ENCODE results near the gene ASB11. TPM values are rescaled to one million over a fixed set of nuclear protein-coding genes. Genes with fewer than 3 reads are reported as not detected.

ASB11 gene
- polyA plus RNA-seq, 3 donors, result not detected

DNA sequence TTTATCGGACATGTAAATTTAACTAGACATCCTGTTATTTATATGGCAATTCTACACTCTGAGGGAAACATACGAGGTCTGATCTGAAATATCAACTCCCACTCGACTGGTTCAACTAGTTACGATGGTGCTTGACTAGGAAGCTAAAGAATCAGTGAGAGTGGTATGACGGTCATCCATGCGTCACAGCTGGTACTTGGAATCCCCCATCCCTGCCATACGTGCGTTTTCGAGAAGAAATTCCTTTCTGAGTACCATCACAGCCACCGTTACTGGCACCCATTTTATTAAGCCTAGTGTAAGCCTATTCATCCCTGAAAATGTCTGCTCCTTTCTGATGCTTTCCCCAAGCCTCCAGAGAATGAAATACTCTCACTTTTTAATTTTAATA lies 20.6 kb upstream of the ASB11 start:
- Mint-ChIP-seq H3K27me3 (ENCODE audit: low read depth in 3 of 3) (peaks cover 7 to 22% (median 8%) of the 10 kb centered on the region in 3 donors), H3K9me3 (peaks cover 0 to 11% (median 8%) of the 10 kb centered on the region in 7 donors), H3K4me1 (peaks cover 9% of the 10 kb centered on the region), H3K36me3 (peaks cover 11 to 16% of the 10 kb centered on the region in 2 donors), H3K4me3 (peak overlapping the region; percentile 78 to 90), H3K27ac (peak overlapping the region; percentile 89 to 99 (median 94))
- H4K20me1 ChIP-seq (ENCODE audit: insufficient read depth, low read length), result no peaks in the 10 kb centered on the region
- H3K4me1 ChIP-seq (ENCODE audit: control insufficient read depth in 1 of 2, insufficient read depth in 2 of 2, low read length in 2 of 2), result peaks cover 4 to 12% of the 10 kb centered on the region in 2 donors
- H3K4me3 ChIP-seq (replicated peaks in 1 of 3; ENCODE audit: low read depth in 2 of 3, low read length in 3 of 3), result peak overlapping the region; percentile 37 to 82 (median 40)
- intact Hi-C loops (cut with micrococcal nuclease), result loop anchor here (5.0 to 10.0 kb wide), 2 partner anchors 34 to 339 kb away; no protein-coding TSS in a partner anchor
- H3K79me2 ChIP-seq (ENCODE audit: insufficient read depth, low read length), result peaks cover 24% of the 10 kb centered on the region
- TF ChIP-seq CTCF (IDR thresholded peaks at IDR 0.05), result no peak
- peak overlapping the region; percentile 43 for H2AFZ ChIP-seq (ENCODE audit: insufficient read depth, low read depth, low read length, poor library complexity, severe bottlenecking)
- H3K9ac ChIP-seq (ENCODE audit: insufficient read depth, low read length, poor library complexity, severe bottlenecking), result peak overlapping the region; percentile 85
- H3K4me2 ChIP-seq (replicated peaks; ENCODE audit: extremely low read depth, low read length, poor library complexity, severe bottlenecking), result peak overlapping the region; percentile 52
- peak overlapping the region; percentile 50 to 89 for H3K27ac ChIP-seq (ENCODE audit: low read depth in 1 of 2, low read length in 2 of 2)
- H3K9me3 ChIP-seq (replicated peaks in 1 of 2; ENCODE audit: control insufficient read depth in 1 of 2, insufficient read depth in 1 of 2, low read length in 2 of 2), result no peaks in the 10 kb centered on the region
- H3K27me3 ChIP-seq (ENCODE audit: control insufficient read depth in 2 of 2, insufficient read depth in 2 of 2, low read length in 2 of 2), result peaks cover 0 to 33% of the 10 kb centered on the region in 2 donors
- H3K36me3 ChIP-seq (replicated peaks in 1 of 2; ENCODE audit: control insufficient read depth in 1 of 2, insufficient read depth in 2 of 2, low read length in 2 of 2), result peaks cover 9% of the 10 kb centered on the region in 2 donors
- no CpG with 5 or more reads among the region's 10 CpGs for WGBS (ENCODE audit: insufficient coverage)
- DNase-seq, result peak; percentile 63 to 91 (median 75)

DNA sequence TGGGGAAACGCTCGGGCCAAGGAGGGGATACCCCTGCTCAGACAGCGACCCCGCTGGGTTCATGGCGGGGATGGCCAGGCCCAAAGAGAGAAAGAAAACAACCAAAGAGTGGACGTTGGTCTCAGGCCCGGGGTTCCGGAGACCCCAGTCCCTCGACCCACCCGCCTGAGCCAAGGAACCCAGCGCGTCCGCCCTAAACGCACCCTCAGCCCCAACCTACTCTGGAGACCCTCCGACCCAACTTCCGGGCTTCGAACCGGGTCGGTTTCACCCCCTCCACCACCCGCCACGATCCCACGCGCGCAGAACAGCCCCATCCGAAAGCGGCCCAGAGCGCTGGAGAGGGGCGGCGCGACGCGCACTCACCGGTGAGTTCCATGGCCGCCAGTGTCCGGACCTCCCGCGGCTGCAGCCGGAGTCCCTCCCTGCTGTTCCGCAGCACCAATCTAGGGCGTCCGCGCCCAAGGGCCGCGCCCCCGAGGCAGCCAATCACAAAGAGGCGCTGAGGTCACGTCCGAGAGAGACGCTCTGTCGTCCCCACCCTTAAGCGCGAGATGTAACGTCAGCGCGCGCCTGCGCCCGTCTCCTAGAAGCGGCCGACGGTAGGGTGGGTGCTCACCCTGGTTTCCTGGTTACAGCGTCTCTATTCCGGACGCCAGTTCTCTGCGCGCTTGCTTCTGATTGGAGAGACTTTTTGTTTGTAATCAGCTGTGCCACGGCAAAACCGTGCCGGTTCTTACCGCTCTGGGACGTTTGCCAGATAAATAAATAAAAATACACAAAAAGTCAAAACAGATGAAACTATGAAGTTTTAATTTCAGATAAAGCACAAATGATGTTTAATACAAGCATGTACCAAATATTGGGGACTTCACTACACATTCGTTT lies 19.9 kb upstream of the ASB11 start, which contains the start of gene PIGA:
Gene PIGA (minus strand): TSS at position 389 of the 888 bp plus-strand sequence. CDS start 3,593 bp downstream, outside the sequence.
- Mint-ChIP-seq H3K27me3 (ENCODE audit: low read depth in 3 of 3) (peaks cover 3 to 20% (median 4%) of the 10 kb centered on the region in 3 donors), H3K27ac (peak within 1 kb of the TSS; percentile 94 to 99 (median 96)), H3K4me3 (peak within 1 kb of the TSS; percentile 90 to 92), H3K9me3 (peaks cover 0 to 11% (median 8%) of the 10 kb centered on the region in 7 donors), H3K36me3 (peaks cover 11 to 21% of the 10 kb centered on the region in 2 donors), H3K4me1 (peaks cover 9% of the 10 kb centered on the region)
- peaks cover 13 to 15% of the 10 kb centered on the region in 2 donors for H3K36me3 ChIP-seq (replicated peaks in 1 of 2; ENCODE audit: control insufficient read depth in 1 of 2, insufficient read depth in 2 of 2, low read length in 2 of 2)
- WGBS (ENCODE audit: insufficient coverage), result 0% methylated on average over 29 of the region's 72 CpGs
- TF ChIP-seq CTCF (IDR thresholded peaks at IDR 0.05), result no peak
- H3K9ac ChIP-seq (ENCODE audit: insufficient read depth, low read length, poor library complexity, severe bottlenecking), result peak within 1 kb of the TSS; percentile 85
- peak; percentile 93 to 97 (median 96) for DNase-seq
- H3K4me2 ChIP-seq (replicated peaks; ENCODE audit: extremely low read depth, low read length, poor library complexity, severe bottlenecking), result peak within 1 kb of the TSS; percentile 76
- H3K4me1 ChIP-seq (ENCODE audit: control insufficient read depth in 1 of 2, insufficient read depth in 2 of 2, low read length in 2 of 2), result peaks cover 4 to 12% of the 10 kb centered on the region in 2 donors
- peak within 1 kb of the TSS; percentile 43 for H2AFZ ChIP-seq (ENCODE audit: insufficient read depth, low read depth, low read length, poor library complexity, severe bottlenecking)
- intact Hi-C loops (cut with micrococcal nuclease), result loop anchor here (5.0 to 10.0 kb wide), 2 partner anchors 33 to 339 kb away; no protein-coding TSS in a partner anchor
- peak within 1 kb of the TSS; percentile 70 to 90 (median 82) for H3K4me3 ChIP-seq (replicated peaks in 1 of 3; ENCODE audit: low read depth in 2 of 3, low read length in 3 of 3)
- H3K27ac ChIP-seq (ENCODE audit: low read depth in 1 of 2, low read length in 2 of 2), result peak within 1 kb of the TSS; percentile 87 to 89
- H3K27me3 ChIP-seq (ENCODE audit: control insufficient read depth in 2 of 2, insufficient read depth in 2 of 2, low read length in 2 of 2), result peaks cover 0 to 29% of the 10 kb centered on the region in 2 donors
- H3K9me3 ChIP-seq (replicated peaks in 1 of 2; ENCODE audit: control insufficient read depth in 1 of 2, insufficient read depth in 1 of 2, low read length in 2 of 2), result no peaks in the 10 kb centered on the region
- no peaks in the 10 kb centered on the region for H4K20me1 ChIP-seq (ENCODE audit: insufficient read depth, low read length)
- peaks cover 24% of the 10 kb centered on the region for H3K79me2 ChIP-seq (ENCODE audit: insufficient read depth, low read length)
